B cell (primary cell): ENCODE measurements around the gene TOR2A. TPM values are rescaled to one million over a fixed set of nuclear protein-coding genes. Genes with fewer than 3 reads are reported as not detected.

ENCODE experiments used
- ATAC-seq: fragments of 200-7000 bp; cut with Tn5 transposase; one replicate; pipeline ENCODE4 v1.10.0; 2021; ENCODE audit warnings: low read depth, mild to moderate bottlenecking, moderate number of reproducible peaks, moderate library complexity
- CTCF ChIA-PET: fragments of 350-600 bp; sonication (Branson Sonifier 250); formaldehyde crosslinking; loops from one replicate; lab custom pipeline; 2021; ENCODE audit warnings: antibody characterized with exemption, inconsistent platforms; lab: Charles Lee
- POLR2A ChIA-PET: fragments of 350-600 bp; sonication (Branson Sonifier 250); formaldehyde crosslinking; loops from one replicate; lab custom pipeline; 2021; ENCODE audit warnings: antibody characterized with exemption; lab: Charles Lee
- DNase-seq: peaks from one replicate; pipeline ENCODE4 v3.0.0; 2013
- H2AFZ ChIP-seq: 2 replicates; pipeline ENCODE4 v1.6.1; 2012; ENCODE audit warnings: mild to moderate bottlenecking, low read depth, low read length; ENCODE audit not compliant: insufficient read depth, poor library complexity, severe bottlenecking
- H3K27ac ChIP-seq, 2 donors: 1 replicate in 1 of 2; 2 replicates in 1 of 2; pipeline ENCODE4 v1.5.1; 2012 to 2013; ENCODE audit warnings: low read length in 2 of 2, mild to moderate bottlenecking in 2 of 2, moderate library complexity in 1 of 2
- H3K27me3 ChIP-seq, 4 experiments: fragments of 200-600 bp in 1 of 4; sonication (generic) in 1 of 4; replicated peaks in 1 of 4; 1 replicate in 2 of 4; 2 replicates in 2 of 4; pipeline versions ENCODE4 v1.6.1 to v1.7.0; 2013 to 2016; ENCODE audit warnings: low read length in 3 of 4, mild to moderate bottlenecking in 2 of 4, mixed read lengths in 1 of 4, moderate library complexity in 1 of 4; ENCODE audit not compliant: insufficient read depth in 4 of 4, control insufficient read depth in 3 of 4; ENCODE audit errors: control extremely low read depth in 1 of 4
- H3K36me3 ChIP-seq, 2 experiments: replicated peaks in 1 of 2; 1 replicate in 1 of 2; 2 replicates in 1 of 2; pipeline versions ENCODE4 v1.6.1 to v1.7.1; 2013; ENCODE audit warnings: low read length in 1 of 2; ENCODE audit not compliant: insufficient read depth in 2 of 2, control insufficient read depth in 1 of 2; ENCODE audit errors: control extremely low read depth in 1 of 2, extremely low read depth in 1 of 2
- H3K4me1 ChIP-seq, 2 donors: fragments of 200-600 bp in 1 of 2; sonication (generic) in 1 of 2; 1 replicate in 1 of 2; 2 replicates in 1 of 2; pipeline versions ENCODE4 v1.5.1 to v1.6.1; 2013 to 2017; ENCODE audit warnings: low read length in 2 of 2; ENCODE audit not compliant: control insufficient read depth in 2 of 2, insufficient read depth in 2 of 2
- H3K4me2 ChIP-seq: replicated peaks from 2 replicates; pipeline ENCODE3; 2012; ENCODE audit warnings: mild to moderate bottlenecking, low read depth, low read length; ENCODE audit not compliant: poor library complexity, severe bottlenecking
- H3K4me3 ChIP-seq, 5 experiments: fragments of 200-600 bp in 1 of 5; sonication (generic) in 1 of 5; 1 replicate in 3 of 5; 2 replicates in 2 of 5; pipeline versions ENCODE4 v1.5.1 to v1.7.0; 2011 to 2016; ENCODE audit warnings: low read length in 4 of 5, mild to moderate bottlenecking in 4 of 5, low read depth in 2 of 5, control low read depth in 1 of 5, moderate library complexity in 1 of 5; ENCODE audit not compliant: insufficient read depth in 1 of 5; ENCODE audit errors: control extremely low read depth in 1 of 5, extremely low read depth in 1 of 5
- H3K79me2 ChIP-seq: fragments of 200-600 bp; sonication (generic); one replicate; pipeline ENCODE4 v1.6.0; 2016; ENCODE audit warnings: low read length; ENCODE audit not compliant: control insufficient read depth, insufficient read depth
- H3K9ac ChIP-seq: fragments of 200-600 bp; sonication (generic); 2 replicates; pipeline ENCODE4 v1.6.1; 2017; ENCODE audit warnings: mild to moderate bottlenecking, low read length, moderate library complexity
- H3K9me3 ChIP-seq, 3 donors: one replicate each; pipeline versions ENCODE4 v1.6.1 to v1.7.1; 2013; ENCODE audit warnings: low read length in 2 of 3; ENCODE audit not compliant: control insufficient read depth in 2 of 3, insufficient read depth in 1 of 3; ENCODE audit errors: control extremely low read depth in 1 of 3
- H4K20me1 ChIP-seq: 2 replicates; pipeline ENCODE4 v1.6.0; 2012; ENCODE audit warnings: mild to moderate bottlenecking, low read length; ENCODE audit not compliant: insufficient read depth, control insufficient read depth, poor library complexity, severe bottlenecking
- H3K27ac Mint-ChIP-seq: one replicate; pipeline ENCODE4 v1.8.0; 2021; ENCODE audit warnings: mixed read lengths
- H3K27me3 Mint-ChIP-seq: one replicate; pipeline ENCODE4 v1.8.0; 2021; ENCODE audit warnings: mixed read lengths
- H3K4me1 Mint-ChIP-seq: one replicate; pipeline ENCODE4 v1.8.0; 2021; ENCODE audit warnings: mixed read lengths
- H3K4me3 Mint-ChIP-seq: one replicate; pipeline ENCODE4 v1.8.0; 2021; ENCODE audit warnings: mixed read lengths
- H3K9me3 Mint-ChIP-seq: one replicate; pipeline ENCODE4 v1.8.0; 2022; ENCODE audit warnings: mixed read lengths; ENCODE audit not compliant: insufficient read depth
- EZH2 ChIP-seq: IDR thresholded peaks from 2 replicates; pipeline ENCODE4 v1.6.1; 2012; ENCODE audit warnings: borderline replicate concordance, low read depth, mild to moderate bottlenecking, moderate library complexity, low read length; ENCODE audit not compliant: insufficient read depth, poor library complexity, severe bottlenecking
- WGBS: methylation state at CpG from one replicate; pipeline ENCODE4 v1.1.5; 2013; ENCODE audit warnings: missing lambda C conversion rate; ENCODE audit not compliant: insufficient coverage; 5-methylcytosine and 5-hydroxymethylcytosine counted together
- intact Hi-C: fragments of 100-400 bp; cut with micrococcal nuclease; formaldehyde crosslinking; loops from one replicate; pipeline ENCODE4 v1.10.0; 2022
- polyA plus RNA-seq: library from polyadenylated mRNA; depleted of rRNA; stranded (reverse); fragments of >200 nt; gene quantifications from 2 replicates; pipeline ENCODE4 v1.2.3, GENCODE V29; 2012
- total RNA-seq, 2 donors: library from RNA; stranded (reverse); fragments of 120-200 nt in 1 of 2; gene quantifications; 1 replicate in 1 of 2; 2 replicates in 1 of 2; pipeline versions ENCODE4 v1.2.3 to v1.2.4, GENCODE V29; 2013 to 2022
- TF ChIP-seq, protein P1 (sequence below): fragments of 200-600 bp; IDR thresholded peaks from one replicate; pipeline ENCODE4 v1.8.0; 2022; ENCODE audit warnings: antibody characterized with exemption, mild to moderate bottlenecking

Gene TOR2A
- total and polyA plus RNA-seq, 2 donors (not counting 1 experiment from before 2014, with no cell fraction given) = 15.8 to 26.5 TPM

DNA sequence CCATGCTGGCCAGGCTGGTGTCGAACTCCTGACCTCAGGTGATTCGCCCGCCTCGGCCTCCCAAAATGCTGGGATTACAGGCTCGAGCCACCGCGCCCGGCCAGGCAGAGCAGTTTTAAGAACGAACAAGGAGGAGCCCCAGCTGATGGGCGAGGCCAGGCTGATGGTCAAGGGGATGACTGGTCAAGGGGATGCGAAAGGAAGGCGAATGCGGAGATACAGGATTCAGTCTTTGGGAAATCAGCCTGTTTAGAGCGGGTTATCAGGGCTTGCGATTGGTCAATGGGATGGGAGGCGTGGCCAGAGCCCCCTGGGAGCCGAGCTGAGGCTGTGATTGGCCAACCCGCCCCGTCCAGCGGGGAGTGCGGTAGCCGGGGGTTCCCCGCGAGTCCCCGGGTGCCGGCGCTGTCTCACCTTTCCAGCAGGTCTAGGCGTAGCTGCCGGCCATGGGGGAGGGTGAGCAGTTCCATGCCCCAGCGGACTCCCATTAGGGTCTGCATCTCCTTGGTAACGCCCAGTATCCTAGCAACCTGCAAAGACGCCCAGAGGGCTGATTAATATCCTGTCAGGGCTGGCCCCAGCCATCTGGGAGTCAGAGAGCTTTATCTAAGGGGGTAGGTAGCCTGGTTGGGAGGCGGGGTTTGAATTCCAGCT is 7.5 kb upstream of the TOR2A start:
- 98% methylated on average over 28 of the region's 33 CpGs for WGBS
- Mint-ChIP-seq H3K9me3 (no peaks in the 10 kb centered on the region), H3K27ac (no peak overlapping the region), H3K4me3 (no peak overlapping the region), H3K4me1 (no peaks in the 10 kb centered on the region), H3K27me3 (no peaks in the 10 kb centered on the region)
- Histone ChIP-seq H2AFZ (no peak overlapping the region), H3K4me2 (no peak overlapping the region), H3K4me3 (no peak overlapping the region), H3K9me3 (no peaks in the 10 kb centered on the region), H3K4me1 (no peaks in the 10 kb centered on the region), H3K27me3 (no peaks in the 10 kb centered on the region), H3K79me2 (peaks cover 3% of the 10 kb centered on the region), H3K36me3 (peaks cover 0 to 77% of the 10 kb centered on the region in 2 experiments), H3K9ac (no peak overlapping the region), H4K20me1 (peaks cover 44% of the 10 kb centered on the region), H3K27ac (no peak overlapping the region)
- CTCF ChIA-PET = interaction anchor here (0.8 to 2.2 kb wide), 3 partner anchors 8 to 179 kb away, joined by 3 to 13 read pairs (median 3); partner anchors contain the start of gene TOR2A
- intact Hi-C loops = no loop called here
- TF ChIP-seq EZH2 = no peak
- TF ChIP-seq, protein P1, sequence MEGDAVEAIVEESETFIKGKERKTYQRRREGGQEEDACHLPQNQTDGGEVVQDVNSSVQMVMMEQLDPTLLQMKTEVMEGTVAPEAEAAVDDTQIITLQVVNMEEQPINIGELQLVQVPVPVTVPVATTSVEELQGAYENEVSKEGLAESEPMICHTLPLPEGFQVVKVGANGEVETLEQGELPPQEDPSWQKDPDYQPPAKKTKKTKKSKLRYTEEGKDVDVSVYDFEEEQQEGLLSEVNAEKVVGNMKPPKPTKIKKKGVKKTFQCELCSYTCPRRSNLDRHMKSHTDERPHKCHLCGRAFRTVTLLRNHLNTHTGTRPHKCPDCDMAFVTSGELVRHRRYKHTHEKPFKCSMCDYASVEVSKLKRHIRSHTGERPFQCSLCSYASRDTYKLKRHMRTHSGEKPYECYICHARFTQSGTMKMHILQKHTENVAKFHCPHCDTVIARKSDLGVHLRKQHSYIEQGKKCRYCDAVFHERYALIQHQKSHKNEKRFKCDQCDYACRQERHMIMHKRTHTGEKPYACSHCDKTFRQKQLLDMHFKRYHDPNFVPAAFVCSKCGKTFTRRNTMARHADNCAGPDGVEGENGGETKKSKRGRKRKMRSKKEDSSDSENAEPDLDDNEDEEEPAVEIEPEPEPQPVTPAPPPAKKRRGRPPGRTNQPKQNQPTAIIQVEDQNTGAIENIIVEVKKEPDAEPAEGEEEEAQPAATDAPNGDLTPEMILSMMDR = no peak
- POLR2A ChIA-PET = no interaction called here
- DNase-seq = no peak
- no peak for ATAC-seq

DNA sequence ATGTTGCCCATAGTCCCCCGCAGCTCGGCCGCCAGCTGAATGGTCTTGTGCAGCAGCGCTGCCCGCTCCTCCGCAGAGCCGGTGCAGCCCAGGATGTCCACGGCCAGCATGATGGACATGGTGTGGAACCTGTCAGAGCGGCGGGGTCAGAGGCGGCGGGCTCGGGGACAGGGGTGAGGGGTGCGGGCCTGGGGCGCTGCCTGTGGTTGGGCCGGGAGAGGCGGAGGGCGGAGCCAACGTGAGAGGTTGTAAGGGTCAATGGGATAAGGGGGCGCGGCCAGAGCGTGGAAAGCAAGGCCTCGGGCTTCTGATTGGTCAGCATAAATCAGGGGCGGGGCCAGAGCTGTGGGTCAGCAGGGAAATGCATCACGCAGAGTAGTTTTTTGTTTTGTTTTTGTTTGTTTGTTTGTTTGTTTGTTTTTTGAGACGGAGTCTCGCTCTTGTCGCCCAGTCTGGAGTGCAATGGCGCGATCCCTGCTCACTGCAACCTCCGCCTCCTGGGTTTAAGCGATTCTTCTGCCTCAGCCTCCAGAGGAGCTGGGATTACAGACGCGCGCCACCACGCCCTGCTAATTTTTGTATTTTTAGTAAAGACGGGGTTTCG is 6.8 kb upstream of the TOR2A start:
- H3K4me1 Mint-ChIP-seq = no peaks in the 10 kb centered on the region
- H3K27me3 Mint-ChIP-seq = no peaks in the 10 kb centered on the region
- ATAC-seq (no peak), DNase-seq (no peak)
- ChIA-PET CTCF (interaction anchor here (0.7 kb wide), 1 partner anchor 23 kb away, joined by 3 read pairs; no protein-coding TSS in a partner anchor), POLR2A (no interaction called here)
- H3K27ac Mint-ChIP-seq = peak overlapping the region; percentile 63
- Histone ChIP-seq H3K9me3 (no peaks in the 10 kb centered on the region), H3K4me3 (no peak overlapping the region), H4K20me1 (peaks cover 38% of the 10 kb centered on the region), H3K79me2 (peaks cover under 1% of the 10 kb centered on the region), H2AFZ (no peak overlapping the region), H3K4me1 (no peaks in the 10 kb centered on the region), H3K4me2 (no peak overlapping the region), H3K27me3 (no peaks in the 10 kb centered on the region), H3K36me3 (peaks cover 0 to 76% of the 10 kb centered on the region in 2 experiments), H3K27ac (no peak overlapping the region), H3K9ac (no peak overlapping the region)
- H3K9me3 Mint-ChIP-seq = no peaks in the 10 kb centered on the region
- no peak for TF ChIP-seq EZH2
- TF ChIP-seq, protein P1 = no peak
- intact Hi-C loops = no loop called here
- no peak overlapping the region for H3K4me3 Mint-ChIP-seq
- WGBS = 97% methylated on average over 37 of the region's 38 CpGs
